GM12873 (cell line): ENCODE results near the gene TMBIM1.
A peak's percentile ranks its signal among the peaks of the same experiment; 100 is the strongest.

Experiments used
- CTCF ChIP-seq: IDR thresholded peaks from 2 replicates; pipeline ENCODE4 v1.5.1; 2012; ENCODE audit warnings: low read depth, mild to moderate bottlenecking, moderate library complexity, low read length, control low read depth; ENCODE audit not compliant: insufficient read depth; ENCODE audit errors: missing control alignments

Gene TMBIM1

GRCh38 chr2:218301176-218301819 lies 9.0 kb upstream of the TMBIM1 start:
- peak; percentile 93 for TF ChIP-seq CTCF

GRCh38 chr2:218300141-218300540 lies 7.8 kb upstream of the TMBIM1 start:
- TF ChIP-seq CTCF: no peak

DNA sequence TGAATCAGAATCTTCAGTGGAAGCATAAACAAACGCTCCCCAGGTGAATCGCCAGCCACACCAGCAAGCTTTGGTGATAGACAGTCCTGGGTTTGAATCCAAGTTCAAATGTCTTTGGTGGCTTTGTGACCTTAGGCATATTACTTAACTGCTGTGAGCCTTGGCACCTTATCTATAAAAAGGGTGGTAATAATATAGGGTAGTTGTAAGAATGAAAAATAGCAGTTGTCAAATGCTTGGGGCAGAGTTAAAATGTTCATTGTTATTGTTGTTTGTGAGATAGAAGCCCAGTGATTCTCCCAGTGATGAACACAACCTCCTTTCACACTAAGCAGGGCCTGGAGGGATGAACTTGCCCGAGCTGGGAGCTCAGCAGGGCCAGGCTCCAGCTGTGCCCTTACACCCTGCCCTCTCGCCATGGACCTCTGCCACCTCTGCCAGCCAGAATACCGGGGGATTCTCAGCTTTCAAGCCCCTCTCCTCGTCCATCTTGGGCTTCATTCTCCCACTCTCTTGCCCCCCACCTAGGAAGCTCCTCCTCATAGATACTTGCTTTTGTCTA lies 6.1 kb upstream of the TMBIM1 start:
- TF ChIP-seq CTCF: no peak

DNA sequence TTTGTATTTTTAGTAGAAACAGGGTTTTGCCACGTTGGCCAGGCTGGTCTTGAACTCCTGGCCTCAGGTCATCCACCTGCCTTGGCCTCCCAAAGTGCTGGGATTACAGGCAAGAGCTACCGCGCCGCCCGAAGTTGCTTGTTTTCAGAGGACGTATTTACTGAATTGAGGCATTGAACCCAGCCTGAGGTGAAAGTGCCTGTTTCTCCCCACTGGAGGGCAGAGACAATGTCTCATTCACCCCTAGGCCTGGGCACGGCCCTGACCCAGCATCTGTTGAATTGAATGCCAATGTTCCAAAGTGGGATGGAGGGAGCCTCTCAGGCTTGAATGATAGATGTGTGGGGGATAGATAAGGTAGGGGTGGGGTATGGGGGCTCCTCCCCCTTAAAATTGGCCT lies 4.5 kb upstream of the TMBIM1 start:
- TF ChIP-seq CTCF: no peak

DNA sequence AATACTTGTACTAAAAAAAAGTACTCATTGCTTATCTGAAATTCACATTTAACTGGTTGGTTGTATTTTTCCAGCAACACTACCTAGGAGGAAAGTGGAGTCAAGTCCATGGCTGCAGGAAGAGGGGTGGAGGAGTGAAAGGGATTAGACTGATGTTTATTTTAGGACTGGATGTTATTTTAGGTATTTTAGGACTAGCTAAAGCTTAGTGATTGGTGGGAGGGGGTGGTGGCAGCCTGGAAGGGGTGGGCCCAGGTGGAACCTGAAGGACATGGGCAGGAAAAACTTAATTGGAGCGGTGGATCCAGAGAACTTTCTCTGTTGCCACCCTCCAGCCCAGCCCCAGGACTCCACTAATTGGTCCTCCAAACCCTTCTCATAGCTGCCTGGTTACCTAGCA lies 3.9 kb upstream of the TMBIM1 start:
- no peak for TF ChIP-seq CTCF

GRCh38 chr2:218295029-218295428 lies 2.7 kb upstream of the TMBIM1 start:
- no peak for TF ChIP-seq CTCF

DNA sequence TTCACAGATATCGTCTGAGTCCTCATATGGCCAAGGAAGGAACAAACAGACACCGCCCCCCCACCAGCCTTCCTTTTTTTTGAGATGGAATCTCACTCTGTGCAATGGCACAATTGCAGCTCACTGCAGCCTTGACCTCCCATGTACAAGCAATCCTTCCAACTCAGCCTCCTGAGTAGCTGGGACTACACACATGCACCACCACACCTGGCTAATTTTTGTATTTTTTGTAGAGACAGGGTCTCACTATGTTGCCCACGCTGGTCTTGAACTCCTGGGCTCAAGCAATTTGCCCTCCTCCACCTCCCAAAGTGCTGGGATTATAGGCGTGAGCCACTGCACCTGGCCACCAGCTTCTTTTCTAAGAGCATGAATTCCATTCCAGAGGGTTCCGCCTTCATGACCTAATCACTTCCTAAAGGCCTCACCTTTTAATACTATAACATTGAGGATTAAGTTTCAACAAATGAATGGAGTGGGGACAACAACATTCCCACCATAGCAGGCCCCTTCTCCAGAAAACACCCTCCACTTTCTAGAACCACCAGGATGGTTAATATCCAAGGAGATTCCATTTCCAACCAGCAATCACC lies 2.2 kb upstream of the TMBIM1 start:
- TF ChIP-seq CTCF: no peak
